Spleen (tissue), 11 donors: ENCODE results near the gene MRI1. TPM values are rescaled to one million over a fixed set of nuclear protein-coding genes. Genes with fewer than 3 reads are reported as not detected.

Source experiments
- DNase-seq: peaks from one replicate; pipeline ENCODE4 v3.0.0-alpha.2; 2020
- H3K27ac ChIP-seq, 8 donors: fragments of 200-600 bp; sonication (generic) in 7 of 8; 1 replicate in 4 of 8; 2 replicates in 4 of 8; pipeline versions ENCODE4 v1.5.0 to v1.8.0; 2016 to 2021; ENCODE audit warnings: inconsistent platforms in 4 of 8, mild to moderate bottlenecking in 4 of 8, moderate library complexity in 1 of 8
- H3K27me3 ChIP-seq, 7 donors: fragments of 200-600 bp; sonication (generic) in 6 of 7; replicated peaks in 1 of 7; 1 replicate in 4 of 7; 2 replicates in 3 of 7; pipeline versions ENCODE4 v1.5.0 to v1.8.0; 2016 to 2021; ENCODE audit warnings: inconsistent platforms in 3 of 7, mild to moderate bottlenecking in 1 of 7
- H3K36me3 ChIP-seq, 6 donors: fragments of 200-600 bp; sonication (generic) in 5 of 6; 1 replicate in 4 of 6; 2 replicates in 2 of 6; pipeline versions ENCODE4 v1.5.0 to v1.8.0; 2016 to 2021; ENCODE audit warnings: inconsistent platforms in 2 of 6
- H3K4me1 ChIP-seq, 6 donors: fragments of 200-600 bp; sonication (generic) in 5 of 6; 1 replicate in 3 of 6; 2 replicates in 3 of 6; pipeline versions ENCODE4 v1.5.0 to v1.8.0; 2016 to 2021; ENCODE audit warnings: inconsistent platforms in 3 of 6
- H3K4me3 ChIP-seq, 8 donors: fragments of 200-600 bp; sonication (generic) in 7 of 8; 1 replicate in 4 of 8; 2 replicates in 4 of 8; pipeline versions ENCODE4 v1.5.0 to v1.8.0; 2016 to 2021; ENCODE audit warnings: inconsistent platforms in 4 of 8, mild to moderate bottlenecking in 4 of 8, moderate library complexity in 2 of 8
- H3K9me3 ChIP-seq, 8 donors: fragments of 200-600 bp; sonication (generic) in 7 of 8; 1 replicate in 4 of 8; 2 replicates in 4 of 8; pipeline versions ENCODE4 v1.5.0 to v1.8.0; 2016 to 2021; ENCODE audit warnings: inconsistent platforms in 4 of 8
- POLR2A ChIP-seq, 3 donors: fragments of 450-650 bp; IDR thresholded peaks; one replicate each; pipeline ENCODE4 v1.5.1; 2017; ENCODE audit warnings: antibody characterized with exemption in 3 of 3, mild to moderate bottlenecking in 1 of 3
- POLR2AphosphoS5 ChIP-seq, 3 donors: sonication (generic); formaldehyde crosslinking; IDR thresholded peaks; one replicate each; pipeline ENCODE4 v1.5.1; 2017; ENCODE audit warnings: antibody characterized with exemption in 3 of 3
- WGBS, 5 donors: extraction: QIAGEN DNeasy Blood & Tissue Kit in 3 of 5; methylation state at CpG; one replicate each; pipeline versions ENCODE4 v1.1.5 to v1.1.7; 2013 to 2018; 5-methylcytosine and 5-hydroxymethylcytosine counted together
- intact Hi-C: fragments of 100-400 bp; cut with DNase I; formaldehyde crosslinking; loops from one replicate; pipeline ENCODE4 v1.15.0; 2023; ENCODE audit warnings: low total_unique reads
- polyA plus RNA-seq, 3 donors: library from polyadenylated mRNA; stranded (reverse); fragments of 200-250 nt; gene quantifications; one replicate each; pipeline ENCODE4 v1.2.1, GENCODE V29; 2013
- total RNA-seq, 7 donors: library from RNA; depleted of rRNA in 3 of 7; stranded (reverse); fragments of >200 nt in 3 of 7; fragmentation: NEBNext Ultra II Directional in 4 of 7; extraction: Animal tissue kit (Norgen Biotek cat#: 25700) in 4 of 7; gene quantifications; one replicate each; pipeline versions ENCODE4 v1.1.0 to v1.2.1, GENCODE V29; 2016 to 2021
- TF ChIP-seq, protein P1 (sequence below), 11 experiments: fragments of 200-600 bp in 7 of 11; fragments of 450-650 bp in 4 of 11; sonication (generic) in 4 of 11; IDR thresholded peaks in 8 of 11; conservative IDR thresholded peaks in 3 of 11; 1 replicate in 7 of 11; 2 replicates in 4 of 11; pipeline versions ENCODE4 v1.4.0 to v1.8.0; 2016 to 2021; ENCODE audit warnings: antibody characterized with exemption in 11 of 11, inconsistent platforms in 4 of 11, mild to moderate bottlenecking in 1 of 11
- donor health status: healthy with polysubstance abuse.
- donor health status: DM: no; HTN: no; CAD: no; lungs with moderate emphysema.
- donor health status: DM: no; HTN: no; CAD: no.
- donor health status: Bipolar disorder and iron deficiency.
- donor health status: healthy.
- donor health status: DM: no; HTN: no; CAD: no.
- donor health status: DM: yes; HTN: yes; CAD: no.

MRI1 gene
- total and polyA plus RNA-seq, 10 donors, result 21.2 to 64.6 (median 35.3) TPM

DNA sequence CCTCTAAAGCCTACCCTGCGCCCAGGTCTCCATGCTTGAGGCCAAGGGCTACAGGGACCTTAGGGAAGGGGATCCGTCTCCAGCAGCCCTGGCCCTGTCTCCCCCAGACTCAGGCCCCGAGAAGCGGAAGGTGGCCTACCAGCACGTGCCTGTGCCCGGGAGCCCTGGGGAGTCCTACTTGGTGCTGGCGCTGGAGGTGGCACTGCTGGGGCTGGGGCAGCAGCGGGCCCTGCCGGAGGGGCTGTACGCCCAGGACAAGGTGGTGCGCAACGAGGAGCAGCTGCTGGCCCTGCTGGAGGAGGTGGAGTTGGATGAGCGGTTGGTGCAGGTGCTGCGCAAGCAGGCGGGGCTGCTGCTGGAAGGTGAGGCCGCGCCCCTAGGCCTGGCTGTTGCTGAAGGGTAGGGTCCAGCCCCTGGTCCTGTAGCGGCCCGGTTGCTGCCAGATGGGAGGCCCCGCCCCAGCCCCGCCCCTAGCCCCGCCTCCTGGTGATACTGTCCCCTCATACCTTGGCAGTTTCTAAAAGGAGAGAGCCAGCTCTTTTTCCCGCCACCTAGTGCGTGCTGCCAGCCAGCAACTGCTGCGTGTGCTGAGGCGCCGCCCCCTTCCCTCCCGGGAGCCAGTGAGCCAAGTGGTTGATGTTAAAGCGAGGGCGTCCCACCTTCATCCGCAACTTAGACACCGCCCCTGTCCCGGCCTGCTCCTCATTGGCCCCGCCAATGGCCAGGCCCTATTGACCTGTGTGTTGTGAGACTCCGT is 53.5 kb downstream of the MRI1 start:
- DNase-seq, result peak; percentile 72
- H3K4me3 ChIP-seq, result peak overlapping the region in 2 of 8 donors; percentile 8 to 33
- peaks cover 0 to 95% (median 19%) of the 10 kb centered on the region in 6 donors for H3K36me3 ChIP-seq
- intact Hi-C loops, result no loop called here
- H3K27me3 ChIP-seq, result no peaks in the 10 kb centered on the region
- WGBS, 5 donors, result 67 to 88% (median 71%) methylated on average over 26 to 35 of the region's 35 CpGs
- peak overlapping the region in 1 of 8 donors; percentile 1 for H3K27ac ChIP-seq
- no peaks in the 10 kb centered on the region for H3K9me3 ChIP-seq
- TF ChIP-seq POLR2AphosphoS5 (IDR thresholded peaks at IDR 0.05), result peak in 1 of 3 donors; percentile 38
- TF ChIP-seq, protein P1, sequence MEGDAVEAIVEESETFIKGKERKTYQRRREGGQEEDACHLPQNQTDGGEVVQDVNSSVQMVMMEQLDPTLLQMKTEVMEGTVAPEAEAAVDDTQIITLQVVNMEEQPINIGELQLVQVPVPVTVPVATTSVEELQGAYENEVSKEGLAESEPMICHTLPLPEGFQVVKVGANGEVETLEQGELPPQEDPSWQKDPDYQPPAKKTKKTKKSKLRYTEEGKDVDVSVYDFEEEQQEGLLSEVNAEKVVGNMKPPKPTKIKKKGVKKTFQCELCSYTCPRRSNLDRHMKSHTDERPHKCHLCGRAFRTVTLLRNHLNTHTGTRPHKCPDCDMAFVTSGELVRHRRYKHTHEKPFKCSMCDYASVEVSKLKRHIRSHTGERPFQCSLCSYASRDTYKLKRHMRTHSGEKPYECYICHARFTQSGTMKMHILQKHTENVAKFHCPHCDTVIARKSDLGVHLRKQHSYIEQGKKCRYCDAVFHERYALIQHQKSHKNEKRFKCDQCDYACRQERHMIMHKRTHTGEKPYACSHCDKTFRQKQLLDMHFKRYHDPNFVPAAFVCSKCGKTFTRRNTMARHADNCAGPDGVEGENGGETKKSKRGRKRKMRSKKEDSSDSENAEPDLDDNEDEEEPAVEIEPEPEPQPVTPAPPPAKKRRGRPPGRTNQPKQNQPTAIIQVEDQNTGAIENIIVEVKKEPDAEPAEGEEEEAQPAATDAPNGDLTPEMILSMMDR (IDR thresholded peaks at IDR 0.05 in 8 of 11, conservative IDR thresholded peaks at IDR 0.05 in 3 of 11), result no peak
- no peak for TF ChIP-seq POLR2A (IDR thresholded peaks at IDR 0.05)
- peaks cover 0 to 9% (median 0%) of the 10 kb centered on the region in 6 donors for H3K4me1 ChIP-seq

DNA sequence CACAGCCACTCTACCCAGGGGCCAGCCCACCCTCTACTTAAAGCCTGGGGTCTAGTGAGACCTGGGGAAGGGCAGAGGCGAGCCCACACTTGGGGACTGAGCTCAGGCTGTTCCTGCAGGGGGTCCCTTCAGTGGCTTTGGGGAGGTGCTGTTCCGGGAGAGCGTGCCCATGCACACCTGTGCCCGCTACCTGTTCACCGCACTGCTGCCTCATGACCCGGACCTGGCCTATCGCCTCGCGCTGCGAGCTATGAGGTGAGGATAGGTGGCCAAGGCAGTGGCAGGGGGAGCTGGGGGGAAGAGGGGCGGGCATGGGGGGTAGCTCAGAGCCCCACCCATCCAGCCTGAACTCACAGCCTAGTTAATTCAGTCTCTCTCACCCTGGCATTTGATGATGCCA is 54.9 kb downstream of the MRI1 start:
- Histone ChIP-seq H3K27me3 (no peaks in the 10 kb centered on the region), H3K4me3 (no peak overlapping the region), H3K27ac (no peak overlapping the region), H3K4me1 (peaks cover 0 to 4% (median 0%) of the 10 kb centered on the region in 6 donors), H3K36me3 (peaks cover 0 to 95% (median 13%) of the 10 kb centered on the region in 6 donors), H3K9me3 (no peaks in the 10 kb centered on the region)
- WGBS, 5 donors, result 98 to 99% (median 98%) methylated on average over 11 of the region's 11 CpGs
- intact Hi-C loops, result no loop called here
- TF ChIP-seq POLR2AphosphoS5 (IDR thresholded peaks at IDR 0.05), result no peak
- TF ChIP-seq, protein P1 (IDR thresholded peaks at IDR 0.05 in 8 of 11, conservative IDR thresholded peaks at IDR 0.05 in 3 of 11), result no peak
- TF ChIP-seq POLR2A (IDR thresholded peaks at IDR 0.05), result no peak
- DNase-seq, result no peak

DNA sequence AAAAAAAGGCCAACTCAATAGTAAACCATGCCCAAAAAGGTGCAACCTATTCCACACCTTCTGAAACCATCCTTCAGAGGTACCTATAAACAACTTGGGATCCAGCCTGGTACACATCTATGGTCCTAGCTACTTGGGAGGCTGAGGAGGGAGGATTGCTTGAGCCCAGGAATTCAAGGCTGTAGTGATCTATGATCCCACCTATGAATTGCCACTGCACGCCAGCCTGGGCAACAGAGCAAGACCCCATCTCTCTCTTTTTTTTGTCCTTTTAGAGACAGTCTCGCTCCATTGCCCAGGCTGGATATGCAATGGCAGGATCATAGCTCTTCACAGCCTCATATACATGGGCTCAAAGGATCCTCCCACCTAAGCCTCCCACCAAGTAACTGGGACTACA is 57.0 kb downstream of the MRI1 start:
- H3K36me3 ChIP-seq, result peaks cover 0 to 95% (median 12%) of the 10 kb centered on the region in 6 donors
- H3K9me3 ChIP-seq, result no peaks in the 10 kb centered on the region
- TF ChIP-seq, protein P1 (IDR thresholded peaks at IDR 0.05 in 8 of 11, conservative IDR thresholded peaks at IDR 0.05 in 3 of 11), result no peak
- no peak for TF ChIP-seq POLR2AphosphoS5 (IDR thresholded peaks at IDR 0.05)
- no peak for TF ChIP-seq POLR2A (IDR thresholded peaks at IDR 0.05)
- intact Hi-C loops, result no loop called here
- 92 to 100% (median 97%) methylated on average over 2 of the region's 2 CpGs for WGBS, 5 donors
- no peak for DNase-seq
- H3K4me1 ChIP-seq, result no peaks in the 10 kb centered on the region
- no peak overlapping the region for H3K4me3 ChIP-seq
- no peak overlapping the region for H3K27ac ChIP-seq
- H3K27me3 ChIP-seq, result no peaks in the 10 kb centered on the region

DNA sequence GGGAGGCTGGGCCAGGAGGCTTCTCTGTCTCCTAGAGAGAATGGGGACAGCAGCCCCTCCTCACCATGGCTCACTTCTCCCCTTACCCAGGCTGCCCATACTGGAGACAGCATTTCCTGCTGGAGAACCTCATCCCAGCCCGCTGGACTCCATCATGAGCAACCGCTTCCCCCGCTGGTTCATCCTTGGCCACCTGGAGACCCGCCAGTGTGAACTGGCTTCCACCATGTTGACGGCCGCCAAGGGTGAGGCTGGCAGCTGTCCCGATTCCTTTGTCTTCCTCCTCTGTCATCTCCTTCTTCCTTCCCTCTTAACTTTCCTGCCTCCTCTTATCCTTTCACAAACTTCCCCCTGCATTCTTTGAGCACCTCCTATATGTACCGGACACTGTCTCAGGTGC is 58.9 kb downstream of the MRI1 start:
- intact Hi-C loops, result no loop called here
- peak in 1 of 3 donors; percentile 20 for TF ChIP-seq POLR2AphosphoS5 (IDR thresholded peaks at IDR 0.05)
- TF ChIP-seq, protein P1 (IDR thresholded peaks at IDR 0.05 in 8 of 11, conservative IDR thresholded peaks at IDR 0.05 in 3 of 11), result no peak
- TF ChIP-seq POLR2A (IDR thresholded peaks at IDR 0.05), result no peak
- no peaks in the 10 kb centered on the region for H3K4me1 ChIP-seq
- H3K36me3 ChIP-seq, result peaks cover 0 to 95% (median 12%) of the 10 kb centered on the region in 6 donors
- no peaks in the 10 kb centered on the region for H3K9me3 ChIP-seq
- H3K4me3 ChIP-seq, result no peak overlapping the region
- 72 to 85% (median 74%) methylated on average over 8 of the region's 8 CpGs for WGBS, 5 donors
- H3K27me3 ChIP-seq, result no peaks in the 10 kb centered on the region
- DNase-seq, result no peak
- no peak overlapping the region for H3K27ac ChIP-seq
